Stimulated activated CD8-positive, alpha-beta memory T cell treated with anti-CD3 and anti-CD28 coated beads, Interleukin-12 subunit alpha, Interleukin-12 subunit beta, amount 100 ng/mL, for 24 hours (primary cell): ENCODE results near the gene TECTB.

Experiments
- DNase-seq: peaks from one replicate; pipeline ENCODE4 v3.0.0-alpha.2; 2020; ENCODE audit errors: extremely low read depth

TECTB gene

GRCh38 chr10:112307358-112308124, 24.3 kb downstream of the TECTB start:
- no peak for DNase-seq

GRCh38 chr10:112308125-112308502, 24.9 kb downstream of the TECTB start:
- no peak for DNase-seq

- DNase-seq: no peak
These were observed 28.3 kb downstream of the TECTB start for GRCh38 chr10:112311481-112311880.

- no peak for DNase-seq
These were observed 30.0 kb downstream of the TECTB start for GRCh38 chr10:112313234-112313633.

GRCh38 chr10:112313911-112314310, 30.7 kb downstream of the TECTB start:
- no peak for DNase-seq

- peak; percentile 34 for DNase-seq
These were observed 31.7 kb downstream of the TECTB start for GRCh38 chr10:112314822-112315474.

- no peak for DNase-seq
These were observed 44.5 kb downstream of the TECTB start for GRCh38 chr10:112327678-112328077.

- no peak for DNase-seq
These were observed 47.0 kb downstream of the TECTB start for GRCh38 chr10:112330162-112330561.

GRCh38 chr10:112330607-112331160, 47.5 kb downstream of the TECTB start:
- no peak for DNase-seq

- DNase-seq: no peak
These were observed 48.8 kb downstream of the TECTB start for GRCh38 chr10:112332022-112332421.

GRCh38 chr10:112332509-112333228, 49.5 kb downstream of the TECTB start:
- DNase-seq: no peak

- DNase-seq: no peak
These were observed 50.3 kb downstream of the TECTB start for GRCh38 chr10:112333452-112333851.

- no peak for DNase-seq
These were observed 52.1 kb downstream of the TECTB start for GRCh38 chr10:112335111-112335867.

GRCh38 chr10:112335868-112336265, 52.7 kb downstream of the TECTB start:
- no peak for DNase-seq

- no peak for DNase-seq
These were observed 53.5 kb downstream of the TECTB start for GRCh38 chr10:112336556-112337201.

GRCh38 chr10:112338957-112339356, 55.8 kb downstream of the TECTB start:
- no peak for DNase-seq

- DNase-seq: no peak
These were observed 57.4 kb downstream of the TECTB start for GRCh38 chr10:112340601-112341000.

- DNase-seq: no peak
These were observed 60.0 kb downstream of the TECTB start for GRCh38 chr10:112343056-112343806.

GRCh38 chr10:112344261-112344660, 61.1 kb downstream of the TECTB start:
- DNase-seq: no peak

- no peak for DNase-seq
These were observed 62.0 kb downstream of the TECTB start for GRCh38 chr10:112345202-112345601.
